Peyer's patch (tissue), 4 donors: ENCODE results near the gene SHISA6. TPM values are rescaled to one million over a fixed set of nuclear protein-coding genes. Genes with fewer than 3 reads are reported as not detected.

Experiments used
- DNase-seq, 3 donors: peaks; one replicate each; pipeline ENCODE4 v3.0.0-alpha.2; 2017 to 2019
- H3K27ac ChIP-seq, 4 donors: fragments of 200-600 bp; sonication (generic); one replicate each; pipeline ENCODE4 v1.5.1; 2016 to 2019
- H3K27me3 ChIP-seq, 2 donors: fragments of 200-600 bp; sonication (generic); one replicate each; pipeline ENCODE4 v1.5.1; 2019
- H3K36me3 ChIP-seq, 3 donors: fragments of 200-600 bp; sonication (generic); one replicate each; pipeline ENCODE4 v1.5.1; 2016 to 2019
- H3K4me1 ChIP-seq, 4 donors: fragments of 200-600 bp; sonication (generic); one replicate each; pipeline ENCODE4 v1.5.1; 2016 to 2019
- H3K4me3 ChIP-seq, 4 donors: fragments of 200-600 bp; sonication (generic); 1 replicate in 3 of 4; 2 replicates in 1 of 4; pipeline ENCODE4 v1.5.1; 2016 to 2019; ENCODE audit warnings: mild to moderate bottlenecking in 1 of 4
- H3K9me3 ChIP-seq, 4 donors: fragments of 200-600 bp; sonication (generic); one replicate each; pipeline ENCODE4 v1.5.1; 2016 to 2019; ENCODE audit warnings: mild to moderate bottlenecking in 1 of 4
- POLR2A ChIP-seq, 2 donors: fragments of 450-650 bp; IDR thresholded peaks; one replicate each; pipeline ENCODE4 v1.5.1; 2017; ENCODE audit warnings: antibody characterized with exemption in 2 of 2, mild to moderate bottlenecking in 2 of 2, moderate library complexity in 2 of 2
- total RNA-seq, 4 donors: library from RNA; depleted of rRNA; stranded (reverse); fragments of >200 nt; gene quantifications; one replicate each; pipeline ENCODE4 v1.1.0, GENCODE V29; 2016
- TF ChIP-seq, protein P1 (sequence below), 6 experiments: fragments of 450-650 bp in 4 of 6; fragments of 200-600 bp in 2 of 6; sonication (generic) in 1 of 6; IDR thresholded peaks; one replicate each; pipeline ENCODE4 v1.5.1; 2017 to 2019; ENCODE audit warnings: antibody characterized with exemption in 6 of 6, mild to moderate bottlenecking in 3 of 6, moderate library complexity in 1 of 6

SHISA6 gene
- total RNA-seq, 4 donors from 2014 or later = 0.27 to 2.1 (median 1.7) TPM; not detected in 1

DNA sequence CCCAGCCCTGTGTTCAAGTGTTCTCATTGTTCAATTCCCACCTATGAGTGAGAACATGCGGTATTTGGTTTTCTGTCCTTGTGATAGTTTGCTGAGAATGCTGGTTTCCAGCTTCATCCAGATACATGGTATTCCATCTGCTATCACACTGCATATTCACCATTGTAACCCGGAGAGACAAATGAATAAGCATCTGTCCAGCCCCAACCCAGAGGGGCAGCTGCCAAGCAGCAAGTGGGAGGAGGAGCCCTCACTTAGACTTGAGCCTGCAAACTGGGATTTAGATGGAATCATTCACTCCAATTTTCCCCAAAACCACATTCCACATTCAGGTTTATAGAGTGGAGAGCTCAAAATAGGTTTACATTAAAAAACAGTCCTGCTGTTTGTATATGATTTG, 41.6 kb downstream of the SHISA6 start:
- H3K9me3 ChIP-seq = no peaks in the 10 kb centered on the region
- no peaks in the 10 kb centered on the region for H3K27me3 ChIP-seq
- DNase-seq = no peak
- H3K27ac ChIP-seq = no peak overlapping the region
- no peak overlapping the region for H3K4me3 ChIP-seq
- no peaks in the 10 kb centered on the region for H3K36me3 ChIP-seq
- TF ChIP-seq, protein P1, sequence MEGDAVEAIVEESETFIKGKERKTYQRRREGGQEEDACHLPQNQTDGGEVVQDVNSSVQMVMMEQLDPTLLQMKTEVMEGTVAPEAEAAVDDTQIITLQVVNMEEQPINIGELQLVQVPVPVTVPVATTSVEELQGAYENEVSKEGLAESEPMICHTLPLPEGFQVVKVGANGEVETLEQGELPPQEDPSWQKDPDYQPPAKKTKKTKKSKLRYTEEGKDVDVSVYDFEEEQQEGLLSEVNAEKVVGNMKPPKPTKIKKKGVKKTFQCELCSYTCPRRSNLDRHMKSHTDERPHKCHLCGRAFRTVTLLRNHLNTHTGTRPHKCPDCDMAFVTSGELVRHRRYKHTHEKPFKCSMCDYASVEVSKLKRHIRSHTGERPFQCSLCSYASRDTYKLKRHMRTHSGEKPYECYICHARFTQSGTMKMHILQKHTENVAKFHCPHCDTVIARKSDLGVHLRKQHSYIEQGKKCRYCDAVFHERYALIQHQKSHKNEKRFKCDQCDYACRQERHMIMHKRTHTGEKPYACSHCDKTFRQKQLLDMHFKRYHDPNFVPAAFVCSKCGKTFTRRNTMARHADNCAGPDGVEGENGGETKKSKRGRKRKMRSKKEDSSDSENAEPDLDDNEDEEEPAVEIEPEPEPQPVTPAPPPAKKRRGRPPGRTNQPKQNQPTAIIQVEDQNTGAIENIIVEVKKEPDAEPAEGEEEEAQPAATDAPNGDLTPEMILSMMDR (IDR thresholded peaks at IDR 0.05) = no peak
- TF ChIP-seq POLR2A (IDR thresholded peaks at IDR 0.05) = no peak
- no peaks in the 10 kb centered on the region for H3K4me1 ChIP-seq

DNA sequence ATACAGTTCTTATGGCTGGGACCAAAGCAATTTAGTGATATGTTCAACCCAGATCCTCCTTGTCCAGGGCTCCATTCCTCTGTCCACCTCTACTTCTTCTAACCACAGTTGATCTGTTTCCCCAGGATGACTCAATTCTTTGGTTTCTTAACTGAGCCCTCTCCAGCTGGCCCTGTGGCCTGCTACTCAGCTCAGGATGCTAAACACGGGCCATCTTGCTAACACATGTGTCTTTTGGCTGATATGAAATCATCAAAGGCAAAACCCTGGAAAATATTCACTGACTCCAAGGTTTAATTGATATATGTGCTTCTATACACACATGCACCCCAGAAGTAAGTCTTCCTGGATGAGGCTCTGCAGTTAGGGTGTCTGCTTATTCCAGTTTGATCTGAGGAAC, 43.8 kb downstream of the SHISA6 start:
- Histone ChIP-seq H3K9me3 (no peaks in the 10 kb centered on the region), H3K36me3 (no peaks in the 10 kb centered on the region), H3K4me1 (no peaks in the 10 kb centered on the region), H3K27me3 (no peaks in the 10 kb centered on the region), H3K27ac (no peak overlapping the region), H3K4me3 (no peak overlapping the region)
- no peak for TF ChIP-seq POLR2A (IDR thresholded peaks at IDR 0.05)
- TF ChIP-seq, protein P1 (IDR thresholded peaks at IDR 0.05) = no peak
- DNase-seq = no peak

DNA sequence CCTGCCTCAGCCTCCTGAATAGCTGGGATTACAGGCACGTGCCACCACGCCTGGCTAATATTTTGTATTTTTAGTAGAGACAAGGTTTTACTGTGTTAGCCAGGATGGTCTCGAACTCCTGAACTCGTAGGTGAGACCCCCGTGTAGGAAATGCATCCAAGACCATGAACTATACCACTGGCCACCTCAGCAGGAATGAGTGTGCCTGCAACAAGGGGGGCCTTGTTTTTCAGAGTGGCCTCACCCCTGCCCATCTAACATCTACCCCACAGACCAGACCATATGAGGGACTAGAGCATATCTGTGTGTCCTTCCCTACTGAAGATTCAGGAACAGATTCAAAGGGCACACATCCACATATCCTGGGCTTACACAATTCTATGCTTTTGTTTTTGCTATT, 44.9 kb downstream of the SHISA6 start:
- TF ChIP-seq, protein P1 (IDR thresholded peaks at IDR 0.05) = no peak
- TF ChIP-seq POLR2A (IDR thresholded peaks at IDR 0.05) = no peak
- no peaks in the 10 kb centered on the region for H3K4me1 ChIP-seq
- no peaks in the 10 kb centered on the region for H3K36me3 ChIP-seq
- no peak overlapping the region for H3K27ac ChIP-seq
- no peaks in the 10 kb centered on the region for H3K27me3 ChIP-seq
- no peaks in the 10 kb centered on the region for H3K9me3 ChIP-seq
- no peak for DNase-seq
- no peak overlapping the region for H3K4me3 ChIP-seq

DNA sequence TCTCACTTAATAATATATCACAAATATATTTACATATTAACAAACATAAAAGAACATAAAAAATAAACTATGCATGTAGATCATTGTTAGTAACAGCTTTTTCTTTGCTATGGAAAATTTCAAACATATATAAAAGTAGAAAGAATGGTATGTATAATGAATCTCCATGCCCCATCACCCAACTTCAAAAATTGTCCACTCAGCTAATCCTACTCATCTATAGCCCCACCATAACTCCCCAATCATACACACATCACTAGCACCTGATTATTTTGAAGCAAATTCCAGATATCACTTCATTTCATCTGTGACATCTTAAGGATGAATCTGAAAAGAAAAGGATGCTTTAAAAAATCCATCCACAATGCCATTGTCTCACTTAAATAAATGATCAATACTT, 46.8 kb downstream of the SHISA6 start:
- Histone ChIP-seq H3K27ac (no peak overlapping the region), H3K27me3 (no peaks in the 10 kb centered on the region), H3K4me3 (no peak overlapping the region), H3K9me3 (no peaks in the 10 kb centered on the region), H3K36me3 (no peaks in the 10 kb centered on the region), H3K4me1 (no peaks in the 10 kb centered on the region)
- no peak for DNase-seq
- TF ChIP-seq, protein P1 (IDR thresholded peaks at IDR 0.05) = no peak
- TF ChIP-seq POLR2A (IDR thresholded peaks at IDR 0.05) = no peak

DNA sequence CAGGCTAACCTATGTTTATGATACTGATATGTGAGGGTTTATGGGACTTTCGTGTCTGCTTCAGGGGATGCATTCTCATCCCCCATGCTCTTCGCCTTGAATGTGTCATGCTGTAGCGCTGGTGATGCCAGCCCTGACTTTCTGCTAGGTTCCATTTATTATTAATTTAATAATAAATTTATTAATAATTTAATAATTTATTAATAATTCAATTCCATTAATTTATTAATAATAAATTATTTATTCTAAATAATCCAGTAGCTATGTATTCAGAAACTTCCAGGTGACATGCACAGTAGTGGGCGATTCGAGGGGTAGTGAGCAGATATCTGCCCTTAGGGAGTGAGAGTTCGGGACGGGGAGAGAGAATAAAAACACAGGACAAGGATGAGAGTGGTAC, 49.8 kb downstream of the SHISA6 start:
- Histone ChIP-seq H3K27ac (no peak overlapping the region), H3K4me1 (no peaks in the 10 kb centered on the region), H3K36me3 (no peaks in the 10 kb centered on the region), H3K4me3 (no peak overlapping the region), H3K27me3 (no peaks in the 10 kb centered on the region), H3K9me3 (no peaks in the 10 kb centered on the region)
- TF ChIP-seq, protein P1 (IDR thresholded peaks at IDR 0.05) = no peak
- TF ChIP-seq POLR2A (IDR thresholded peaks at IDR 0.05) = no peak
- no peak for DNase-seq

DNA sequence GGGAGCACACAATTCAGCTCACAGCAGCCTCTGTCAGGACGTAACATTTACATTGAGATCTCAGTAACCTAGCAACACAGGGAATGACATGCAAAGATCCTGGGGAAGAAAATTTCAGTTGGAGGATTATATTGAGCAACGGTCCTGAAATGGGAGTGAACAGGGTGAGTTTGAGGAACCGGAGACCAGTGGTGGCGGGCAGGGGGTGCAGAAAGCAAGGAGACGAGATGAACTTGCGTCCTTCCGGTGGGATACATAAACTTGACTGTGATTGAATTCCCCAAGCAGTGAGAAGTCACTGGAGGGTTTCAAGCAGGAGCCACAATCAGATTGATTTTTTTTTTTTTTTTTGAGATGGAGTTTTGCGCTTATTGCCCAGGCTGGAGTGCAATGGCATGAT, 51.5 kb downstream of the SHISA6 start:
- Histone ChIP-seq H3K36me3 (no peaks in the 10 kb centered on the region), H3K27me3 (no peaks in the 10 kb centered on the region), H3K27ac (no peak overlapping the region), H3K9me3 (no peaks in the 10 kb centered on the region), H3K4me3 (no peak overlapping the region), H3K4me1 (no peaks in the 10 kb centered on the region)
- no peak for DNase-seq
- no peak for TF ChIP-seq POLR2A (IDR thresholded peaks at IDR 0.05)
- TF ChIP-seq, protein P1 (IDR thresholded peaks at IDR 0.05) = no peak
